ENCODE measurements around the gene CGRRF1.

CGRRF1 gene

DNA sequence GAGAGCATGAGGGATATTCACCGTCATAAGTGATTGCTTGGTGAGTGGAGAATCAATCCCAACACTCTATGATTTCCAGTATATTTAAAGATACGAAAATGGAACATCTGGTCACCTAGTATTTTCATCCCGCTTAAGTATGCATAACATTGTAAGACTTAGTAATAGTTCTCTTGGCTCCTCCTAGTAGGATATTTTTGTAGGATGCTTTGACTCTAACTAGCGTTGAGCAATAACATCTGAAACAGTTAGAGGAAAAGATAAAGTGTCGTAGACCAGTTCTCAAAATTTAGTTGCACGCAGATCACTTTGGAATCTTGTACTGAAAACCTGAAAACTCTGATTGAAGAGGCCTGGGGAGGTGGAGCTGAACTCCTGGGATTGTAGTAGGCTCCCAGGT, 64.8 kb downstream of the CGRRF1 start:
- Histone ChIP-seq H3K27me3 (peaks cover 28% of the 10 kb centered on the region), H3K27ac (no peak overlapping the region), H3K9me3 (peaks cover 6% of the 10 kb centered on the region), H3K4me1 (ENCODE audit: control insufficient read depth in 1 of 2, insufficient read depth in 1 of 2, low read depth in 1 of 2, low read length in 1 of 2) (no peaks in the 10 kb centered on the region), H3K36me3 (no peaks in the 10 kb centered on the region), H3K4me3 (ENCODE audit: low read depth in 1 of 2, low read length in 1 of 2) (no peak overlapping the region)
- TF ChIP-seq CTCF (IDR thresholded peaks at IDR 0.05) = no peak

- Histone ChIP-seq H3K9me3 (no peaks in the 10 kb centered on the region), H3K36me3 (no peaks in the 10 kb centered on the region), H3K27ac (no peak overlapping the region), H3K27me3 (no peaks in the 10 kb centered on the region), H3K4me1 (ENCODE audit: control insufficient read depth in 1 of 2, insufficient read depth in 1 of 2, low read depth in 1 of 2, low read length in 1 of 2) (no peaks in the 10 kb centered on the region), H3K4me3 (ENCODE audit: low read depth in 1 of 2, low read length in 1 of 2) (no peak overlapping the region)
- no peak for TF ChIP-seq CTCF (IDR thresholded peaks at IDR 0.05)
Observed at GRCh38 chr14:54577494-54577893, 67.8 kb downstream of the CGRRF1 start.

GRCh38 chr14:54577977-54578376, 68.3 kb downstream of the CGRRF1 start:
- H3K4me3 ChIP-seq (ENCODE audit: low read depth in 1 of 2, low read length in 1 of 2) = no peak overlapping the region
- TF ChIP-seq CTCF (IDR thresholded peaks at IDR 0.05) = no peak
- H3K36me3 ChIP-seq = no peaks in the 10 kb centered on the region
- no peaks in the 10 kb centered on the region for H3K9me3 ChIP-seq
- no peaks in the 10 kb centered on the region for H3K4me1 ChIP-seq (ENCODE audit: control insufficient read depth in 1 of 2, insufficient read depth in 1 of 2, low read depth in 1 of 2, low read length in 1 of 2)
- H3K27me3 ChIP-seq = no peaks in the 10 kb centered on the region
- H3K27ac ChIP-seq = no peak overlapping the region

DNA sequence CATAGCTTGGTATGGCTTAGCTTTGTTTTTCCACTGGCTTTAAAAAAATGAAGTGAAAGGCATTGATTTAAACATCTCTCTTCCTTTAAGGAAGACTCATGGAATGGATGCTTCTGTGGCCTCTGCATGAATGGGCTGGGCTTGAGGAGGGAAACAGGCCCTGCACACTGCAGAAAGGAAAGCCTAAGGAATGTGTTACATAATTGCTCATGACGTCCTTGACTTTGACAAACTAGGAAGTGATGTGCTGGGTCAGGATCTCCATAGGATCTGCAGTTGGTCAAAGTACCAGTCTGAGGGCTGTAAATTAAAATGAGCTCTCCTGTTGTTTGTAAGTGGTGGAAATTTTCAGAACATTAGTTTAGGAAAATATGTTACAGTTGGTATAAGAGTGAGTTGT, 69.9 kb downstream of the CGRRF1 start:
- TF ChIP-seq CTCF (IDR thresholded peaks at IDR 0.05) = no peak
- Histone ChIP-seq H3K4me1 (ENCODE audit: control insufficient read depth in 1 of 2, insufficient read depth in 1 of 2, low read depth in 1 of 2, low read length in 1 of 2) (no peaks in the 10 kb centered on the region), H3K36me3 (no peaks in the 10 kb centered on the region), H3K27me3 (no peaks in the 10 kb centered on the region), H3K9me3 (no peaks in the 10 kb centered on the region), H3K4me3 (ENCODE audit: low read depth in 1 of 2, low read length in 1 of 2) (no peak overlapping the region), H3K27ac (no peak overlapping the region)

GRCh38 chr14:54580933-54581332, 71.2 kb downstream of the CGRRF1 start:
- Histone ChIP-seq H3K27ac (no peak overlapping the region), H3K9me3 (no peaks in the 10 kb centered on the region), H3K36me3 (no peaks in the 10 kb centered on the region), H3K4me3 (ENCODE audit: low read depth in 1 of 2, low read length in 1 of 2) (no peak overlapping the region), H3K27me3 (no peaks in the 10 kb centered on the region), H3K4me1 (ENCODE audit: control insufficient read depth in 1 of 2, insufficient read depth in 1 of 2, low read depth in 1 of 2, low read length in 1 of 2) (no peaks in the 10 kb centered on the region)
- no peak for TF ChIP-seq CTCF (IDR thresholded peaks at IDR 0.05)

DNA sequence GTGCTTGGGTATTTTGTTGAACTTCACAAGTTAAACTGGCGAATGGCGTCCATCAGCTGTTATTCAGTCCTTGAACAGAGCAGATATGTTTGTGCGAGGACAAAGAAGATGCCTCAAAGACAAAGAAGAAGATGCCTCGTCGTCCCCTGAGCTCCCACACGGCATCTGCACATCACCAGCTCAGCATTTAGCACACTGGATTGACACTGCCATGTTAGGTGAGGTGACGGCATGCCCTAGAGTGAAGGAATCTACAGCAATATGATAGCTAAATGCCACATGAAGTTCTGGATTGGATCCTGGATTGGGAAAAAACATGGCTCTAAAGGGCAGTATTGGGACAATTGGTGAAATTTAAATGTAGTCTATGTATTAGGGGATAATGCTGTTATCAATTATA, 72.6 kb downstream of the CGRRF1 start:
- H3K9me3 ChIP-seq = no peaks in the 10 kb centered on the region
- no peaks in the 10 kb centered on the region for H3K4me1 ChIP-seq (ENCODE audit: control insufficient read depth in 1 of 2, insufficient read depth in 1 of 2, low read depth in 1 of 2, low read length in 1 of 2)
- H3K27me3 ChIP-seq = no peaks in the 10 kb centered on the region
- no peaks in the 10 kb centered on the region for H3K36me3 ChIP-seq
- H3K4me3 ChIP-seq (ENCODE audit: low read depth in 1 of 2, low read length in 1 of 2) = no peak overlapping the region
- no peak overlapping the region for H3K27ac ChIP-seq
- no peak for TF ChIP-seq CTCF (IDR thresholded peaks at IDR 0.05)
